Measurements from ENCODE around the gene EXOC1L. TPM values are rescaled to one million over a fixed set of nuclear protein-coding genes. Genes with fewer than 3 reads are reported as not detected.

The EXOC1L gene
- polyA plus RNA-seq, 3 donors: not detected

GRCh38 chr4:55801498-55801897 lies 18.1 kb upstream of the EXOC1L start:
- Histone ChIP-seq H3K4me2 (replicated peaks; ENCODE audit: extremely low read depth, low read length, poor library complexity, severe bottlenecking) (no peak overlapping the region), H3K27ac (ENCODE audit: low read depth in 1 of 2, low read length in 2 of 2) (no peak overlapping the region), H4K20me1 (ENCODE audit: insufficient read depth, low read length) (no peaks in the 10 kb centered on the region), H3K4me3 (replicated peaks in 1 of 3; ENCODE audit: low read depth in 2 of 3, low read length in 3 of 3) (no peak overlapping the region), H2AFZ (ENCODE audit: insufficient read depth, low read depth, low read length, poor library complexity, severe bottlenecking) (no peak overlapping the region), H3K27me3 (ENCODE audit: control insufficient read depth in 2 of 2, insufficient read depth in 2 of 2, low read length in 2 of 2) (no peaks in the 10 kb centered on the region), H3K79me2 (ENCODE audit: insufficient read depth, low read length) (no peaks in the 10 kb centered on the region), H3K9ac (ENCODE audit: insufficient read depth, low read length, poor library complexity, severe bottlenecking) (no peak overlapping the region), H3K36me3 (replicated peaks in 1 of 2; ENCODE audit: control insufficient read depth in 1 of 2, insufficient read depth in 2 of 2, low read length in 2 of 2) (no peaks in the 10 kb centered on the region), H3K4me1 (ENCODE audit: control insufficient read depth in 1 of 2, insufficient read depth in 2 of 2, low read length in 2 of 2) (no peaks in the 10 kb centered on the region), H3K9me3 (replicated peaks in 1 of 2; ENCODE audit: control insufficient read depth in 1 of 2, insufficient read depth in 1 of 2, low read length in 2 of 2) (no peaks in the 10 kb centered on the region)
- no CpG with 5 or more reads among the region's 1 CpG for WGBS (ENCODE audit: insufficient coverage)
- H3K4me1 Mint-ChIP-seq: no peaks in the 10 kb centered on the region
- peaks cover 0 to 6% (median 0%) of the 10 kb centered on the region in 3 donors for H3K27me3 Mint-ChIP-seq (ENCODE audit: low read depth in 3 of 3)
- TF ChIP-seq CTCF (IDR thresholded peaks at IDR 0.05): no peak
- no peaks in the 10 kb centered on the region for H3K36me3 Mint-ChIP-seq
- intact Hi-C loops (cut with micrococcal nuclease): no loop called here
- H3K27ac Mint-ChIP-seq: no peak overlapping the region
- no peak for DNase-seq
- H3K9me3 Mint-ChIP-seq: peaks cover 0 to 2% (median under 1%) of the 10 kb centered on the region in 7 donors
- H3K4me3 Mint-ChIP-seq: no peak overlapping the region

- H3K4me1 ChIP-seq (ENCODE audit: control insufficient read depth in 1 of 2, insufficient read depth in 2 of 2, low read length in 2 of 2): no peaks in the 10 kb centered on the region
- H3K79me2 ChIP-seq (ENCODE audit: insufficient read depth, low read length): no peaks in the 10 kb centered on the region
- H3K27ac ChIP-seq (ENCODE audit: low read depth in 1 of 2, low read length in 2 of 2): no peak overlapping the region
- no peak overlapping the region for H2AFZ ChIP-seq (ENCODE audit: insufficient read depth, low read depth, low read length, poor library complexity, severe bottlenecking)
- H3K4me1 Mint-ChIP-seq: no peaks in the 10 kb centered on the region
- no peak overlapping the region for H3K4me3 ChIP-seq (replicated peaks in 1 of 3; ENCODE audit: low read depth in 2 of 3, low read length in 3 of 3)
- DNase-seq: no peak
- TF ChIP-seq CTCF (IDR thresholded peaks at IDR 0.05): no peak
- H3K36me3 ChIP-seq (replicated peaks in 1 of 2; ENCODE audit: control insufficient read depth in 1 of 2, insufficient read depth in 2 of 2, low read length in 2 of 2): no peaks in the 10 kb centered on the region
- no peak overlapping the region for H3K9ac ChIP-seq (ENCODE audit: insufficient read depth, low read length, poor library complexity, severe bottlenecking)
- H3K9me3 Mint-ChIP-seq: peaks cover 0 to 3% (median 3%) of the 10 kb centered on the region in 7 donors
- no peaks in the 10 kb centered on the region for H4K20me1 ChIP-seq (ENCODE audit: insufficient read depth, low read length)
- H3K4me3 Mint-ChIP-seq: no peak overlapping the region
- intact Hi-C loops (cut with micrococcal nuclease): no loop called here
- no peak overlapping the region for H3K27ac Mint-ChIP-seq
- no peaks in the 10 kb centered on the region for H3K36me3 Mint-ChIP-seq
- H3K27me3 Mint-ChIP-seq (ENCODE audit: low read depth in 3 of 3): peaks cover 3 to 5% (median 4%) of the 10 kb centered on the region in 3 donors
- H3K4me2 ChIP-seq (replicated peaks; ENCODE audit: extremely low read depth, low read length, poor library complexity, severe bottlenecking): no peak overlapping the region
- H3K9me3 ChIP-seq (replicated peaks in 1 of 2; ENCODE audit: control insufficient read depth in 1 of 2, insufficient read depth in 1 of 2, low read length in 2 of 2): no peaks in the 10 kb centered on the region
- no peaks in the 10 kb centered on the region for H3K27me3 ChIP-seq (ENCODE audit: control insufficient read depth in 2 of 2, insufficient read depth in 2 of 2, low read length in 2 of 2)
Observed at GRCh38 chr4:55807556-55807955, 12.0 kb upstream of the EXOC1L start.

Measured in CD14-positive monocyte (primary cell).